Measurements from ENCODE around the gene SEC14L2.

- TF ChIP-seq CTCF (IDR thresholded peaks at IDR 0.05; ENCODE audit: low read depth, low read length) (no peak), EZH2phosphoT487 (IDR thresholded peaks at IDR 0.05; ENCODE audit: low read depth) (no peak)
Measured at GRCh38 chr22:30455075-30455840, 58.4 kb downstream of the SEC14L2 start.

Data from OCI-LY3 (cell line).